Cardiac atrium fibroblast (primary cell): ENCODE measurements around the gene OSBPL8. TPM values are rescaled to one million over a fixed set of nuclear protein-coding genes. Genes with fewer than 3 reads are reported as not detected.

Experiments used
- total RNA-seq: library from RNA; depleted of rRNA; stranded (reverse); fragments of >200 nt; gene quantifications from 2 replicates; pipeline ENCODE4 v1.2.3, GENCODE V29; 2015

Gene OSBPL8
- 41.0 and 60.9 TPM in 2 replicates for total RNA-seq

GRCh38 chr12:76559400-76560085, at the start of gene OSBPL8:
Gene OSBPL8, minus strand, starts transcription at chr12:76559771. Its CDS starts 72,220 bp downstream, at chr12:76487551.

GRCh38 chr12:76348079-76348901, 211.3 kb downstream of the OSBPL8 start, which contains the start of gene BBS10:
Gene BBS10, minus strand, starts transcription at chr12:76348415. Its CDS starts 57 bp downstream, at chr12:76348358.

Other genes starting within 250 kb of the OSBPL8 start
- 13.9 and 16.4 TPM in 2 replicates for gene BBS10, start 211.4 kb downstream of the OSBPL8 start, total RNA-seq
- gene ZDHHC17, start 204.3 kb upstream of the OSBPL8 start, total RNA-seq, result 15.4 and 26.0 TPM in 2 replicates